GM23248 (cell line): ENCODE data around the gene SMIM43.

ENCODE experiments used
- EZH2 ChIP-seq: fragments of 200-600 bp; sonication (generic); IDR thresholded peaks from 2 replicates; pipeline ENCODE4 v1.6.1; 2018; ENCODE audit warnings: antibody characterized with exemption, mild to moderate bottlenecking; ENCODE audit not compliant: insufficient read depth, poor library complexity, severe bottlenecking
- EZH2phosphoT487 ChIP-seq: fragments of 200-600 bp; sonication (generic); IDR thresholded peaks from 2 replicates; pipeline ENCODE4 v1.6.1; 2018; ENCODE audit warnings: antibody characterized with exemption, moderate library complexity, mild to moderate bottlenecking, low read depth; ENCODE audit not compliant: insufficient read depth

GRCh38 chr4:121764702-121765367, at the start of gene SMIM43:
- TF ChIP-seq EZH2 (no peak), EZH2phosphoT487 (no peak)
